Ovary (tissue), 3 donors: ENCODE results near the gene WNT6.

Source experiments
- CTCF ChIP-seq, 3 donors: fragments of 450-650 bp in 2 of 3; fragments of 200-600 bp in 1 of 3; IDR thresholded peaks; one replicate each; pipeline versions ENCODE4 v1.5.1 to v1.8.0; 2016 to 2022; ENCODE audit warnings: antibody characterized with exemption in 3 of 3, mild to moderate bottlenecking in 1 of 3
- EP300 ChIP-seq: sonication (generic); formaldehyde crosslinking; IDR thresholded peaks from one replicate; pipeline ENCODE4 v1.6.1; 2017; ENCODE audit warnings: antibody characterized with exemption
- POLR2A ChIP-seq: fragments of 450-650 bp; IDR thresholded peaks from one replicate; pipeline ENCODE4 v1.6.1; 2017; ENCODE audit warnings: antibody characterized with exemption, mild to moderate bottlenecking, moderate library complexity
- donor health status: DM: no; HTN: no; CAD: no.

- TF ChIP-seq POLR2A (no peak), EP300 (no peak), CTCF (IDR thresholded peaks at IDR 0.05) (no peak)
These were observed 28.1 kb upstream of the WNT6 start, which contains the start of gene PRKAG3 for GRCh38 chr2:218831378-218831990.
